Measurements from ENCODE around the gene SAMD15. TPM values are rescaled to one million over a fixed set of nuclear protein-coding genes. Genes with fewer than 3 reads are reported as not detected.

The SAMD15 gene
- total and polyA plus RNA-seq, 2 donors (not counting 1 experiment from before 2014, with no cell fraction given): 0.03 to 0.96 TPM

DNA sequence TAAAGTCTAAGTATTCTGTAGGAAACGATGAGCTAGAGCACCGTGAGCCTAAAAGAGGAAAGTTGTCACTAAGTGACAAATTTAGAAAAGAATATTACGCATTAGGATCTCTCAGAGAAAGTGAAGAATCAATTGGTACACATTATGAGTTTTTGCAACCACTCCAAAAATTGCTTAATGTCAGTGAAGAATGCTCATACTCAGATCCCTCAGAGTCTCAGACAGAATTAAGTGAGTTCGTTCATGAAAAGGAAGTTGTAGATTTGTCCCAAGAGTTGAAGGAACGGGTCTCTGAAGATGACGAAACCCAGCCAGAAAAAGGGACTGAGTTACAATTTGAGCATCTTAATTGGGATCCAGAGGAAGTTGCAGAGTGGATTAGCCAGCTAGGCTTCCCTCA is 1.5 kb downstream of the SAMD15 start:
- no peak for ATAC-seq (ENCODE audit: low read depth)
- POLR2A ChIA-PET: no interaction called here
- H3K79me2 ChIP-seq (ENCODE audit: control insufficient read depth, insufficient read depth, low read length): peaks cover 40% of the 10 kb centered on the region
- peaks cover 24% of the 10 kb centered on the region for H3K4me1 Mint-ChIP-seq
- no peak for DNase-seq
- H3K9ac ChIP-seq (ENCODE audit: low read length): no peak overlapping the region
- H3K36me3 ChIP-seq (replicated peaks in 1 of 2; ENCODE audit: control extremely low read depth in 1 of 2, control insufficient read depth in 1 of 2, extremely low read depth in 1 of 2, insufficient read depth in 2 of 2, low read length in 1 of 2): no peaks in the 10 kb centered on the region
- H3K27me3 Mint-ChIP-seq: no peaks in the 10 kb centered on the region
- no peak overlapping the region for H3K4me3 Mint-ChIP-seq
- no peaks in the 10 kb centered on the region for H4K20me1 ChIP-seq (ENCODE audit: control insufficient read depth, insufficient read depth, low read length, poor library complexity, severe bottlenecking)
- CTCF ChIA-PET: interaction anchor here (0.6 kb wide), 1 partner anchor 33 kb away, joined by 3 read pairs; no protein-coding TSS in a partner anchor
- no peak overlapping the region for H3K27ac Mint-ChIP-seq
- no peak overlapping the region for H2AFZ ChIP-seq (ENCODE audit: insufficient read depth, low read depth, low read length, poor library complexity, severe bottlenecking)
- no peak overlapping the region for H3K4me3 ChIP-seq (ENCODE audit: control extremely low read depth in 1 of 5, extremely low read depth in 1 of 5, insufficient read depth in 1 of 5, low read depth in 2 of 5, low read length in 4 of 5)
- no peak overlapping the region for H3K27ac ChIP-seq (ENCODE audit: low read length in 2 of 2)
- peaks cover 26 to 30% of the 10 kb centered on the region in 2 donors for H3K4me1 ChIP-seq (ENCODE audit: control insufficient read depth in 2 of 2, insufficient read depth in 2 of 2, low read length in 2 of 2)
- H3K9me3 ChIP-seq (ENCODE audit: control extremely low read depth in 1 of 3, control insufficient read depth in 2 of 3, insufficient read depth in 1 of 3, low read length in 2 of 3): no peaks in the 10 kb centered on the region
- H3K27me3 ChIP-seq (replicated peaks in 1 of 4; ENCODE audit: control extremely low read depth in 1 of 4, control insufficient read depth in 3 of 4, insufficient read depth in 4 of 4, low read length in 3 of 4): no peaks in the 10 kb centered on the region
- H3K4me2 ChIP-seq (replicated peaks; ENCODE audit: low read depth, low read length, poor library complexity, severe bottlenecking): no peak overlapping the region
- H3K9me3 Mint-ChIP-seq (ENCODE audit: insufficient read depth): no peaks in the 10 kb centered on the region
- intact Hi-C loops (cut with micrococcal nuclease): loop anchor here (5.0 to 10.0 kb wide), 2 partner anchors 214 to 386 kb away; partner anchors contain the start of gene SNW1
- TF ChIP-seq EZH2 (IDR thresholded peaks at IDR 0.05; ENCODE audit: borderline replicate concordance, insufficient read depth, low read depth, low read length, poor library complexity, severe bottlenecking): no peak
- TF ChIP-seq, protein P1, sequence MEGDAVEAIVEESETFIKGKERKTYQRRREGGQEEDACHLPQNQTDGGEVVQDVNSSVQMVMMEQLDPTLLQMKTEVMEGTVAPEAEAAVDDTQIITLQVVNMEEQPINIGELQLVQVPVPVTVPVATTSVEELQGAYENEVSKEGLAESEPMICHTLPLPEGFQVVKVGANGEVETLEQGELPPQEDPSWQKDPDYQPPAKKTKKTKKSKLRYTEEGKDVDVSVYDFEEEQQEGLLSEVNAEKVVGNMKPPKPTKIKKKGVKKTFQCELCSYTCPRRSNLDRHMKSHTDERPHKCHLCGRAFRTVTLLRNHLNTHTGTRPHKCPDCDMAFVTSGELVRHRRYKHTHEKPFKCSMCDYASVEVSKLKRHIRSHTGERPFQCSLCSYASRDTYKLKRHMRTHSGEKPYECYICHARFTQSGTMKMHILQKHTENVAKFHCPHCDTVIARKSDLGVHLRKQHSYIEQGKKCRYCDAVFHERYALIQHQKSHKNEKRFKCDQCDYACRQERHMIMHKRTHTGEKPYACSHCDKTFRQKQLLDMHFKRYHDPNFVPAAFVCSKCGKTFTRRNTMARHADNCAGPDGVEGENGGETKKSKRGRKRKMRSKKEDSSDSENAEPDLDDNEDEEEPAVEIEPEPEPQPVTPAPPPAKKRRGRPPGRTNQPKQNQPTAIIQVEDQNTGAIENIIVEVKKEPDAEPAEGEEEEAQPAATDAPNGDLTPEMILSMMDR (IDR thresholded peaks at IDR 0.05): no peak
- WGBS (ENCODE audit: insufficient coverage): 98% methylated on average over 5 of the region's 6 CpGs

DNA sequence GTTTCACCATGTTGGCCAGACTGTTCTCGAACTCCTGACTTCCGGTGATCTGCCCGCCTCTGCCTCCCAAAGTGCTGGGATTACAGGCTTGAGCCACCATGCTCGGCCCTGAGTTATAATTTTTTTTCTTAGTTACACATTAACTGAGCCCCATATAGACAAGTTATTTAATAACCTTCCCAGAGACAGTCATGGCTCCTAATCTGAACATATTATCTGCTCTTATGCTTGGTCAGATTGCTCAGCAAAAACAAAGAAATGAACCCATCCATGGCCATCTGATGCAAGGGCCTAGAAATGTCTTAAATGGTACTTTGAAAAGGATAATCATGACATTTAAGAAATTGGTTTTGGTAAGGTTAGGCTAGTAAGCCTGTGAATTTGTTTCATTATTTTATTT is 13.0 kb downstream of the SAMD15 start:
- ATAC-seq (ENCODE audit: low read depth) (no peak), DNase-seq (no peak)
- intact Hi-C loops (cut with micrococcal nuclease): no loop called here
- POLR2A ChIA-PET: no interaction called here
- Histone ChIP-seq H3K4me1 (ENCODE audit: control insufficient read depth in 2 of 2, insufficient read depth in 2 of 2, low read length in 2 of 2) (no peaks in the 10 kb centered on the region), H3K79me2 (ENCODE audit: control insufficient read depth, insufficient read depth, low read length) (no peaks in the 10 kb centered on the region), H3K9me3 (ENCODE audit: control extremely low read depth in 1 of 3, control insufficient read depth in 2 of 3, insufficient read depth in 1 of 3, low read length in 2 of 3) (no peaks in the 10 kb centered on the region), H3K27me3 (replicated peaks in 1 of 4; ENCODE audit: control extremely low read depth in 1 of 4, control insufficient read depth in 3 of 4, insufficient read depth in 4 of 4, low read length in 3 of 4) (no peaks in the 10 kb centered on the region), H3K4me3 (ENCODE audit: control extremely low read depth in 1 of 5, extremely low read depth in 1 of 5, insufficient read depth in 1 of 5, low read depth in 2 of 5, low read length in 4 of 5) (no peak overlapping the region), H3K9ac (ENCODE audit: low read length) (no peak overlapping the region), H3K4me2 (replicated peaks; ENCODE audit: low read depth, low read length, poor library complexity, severe bottlenecking) (no peak overlapping the region), H4K20me1 (ENCODE audit: control insufficient read depth, insufficient read depth, low read length, poor library complexity, severe bottlenecking) (no peaks in the 10 kb centered on the region), H3K36me3 (replicated peaks in 1 of 2; ENCODE audit: control extremely low read depth in 1 of 2, control insufficient read depth in 1 of 2, extremely low read depth in 1 of 2, insufficient read depth in 2 of 2, low read length in 1 of 2) (no peaks in the 10 kb centered on the region), H2AFZ (ENCODE audit: insufficient read depth, low read depth, low read length, poor library complexity, severe bottlenecking) (no peak overlapping the region), H3K27ac (ENCODE audit: low read length in 2 of 2) (no peak overlapping the region)
- Mint-ChIP-seq H3K9me3 (ENCODE audit: insufficient read depth) (no peaks in the 10 kb centered on the region), H3K27ac (no peak overlapping the region), H3K27me3 (no peaks in the 10 kb centered on the region), H3K4me1 (no peaks in the 10 kb centered on the region), H3K4me3 (no peak overlapping the region)
- CTCF ChIA-PET: no interaction called here
- TF ChIP-seq, protein P1 (IDR thresholded peaks at IDR 0.05): no peak
- TF ChIP-seq EZH2 (IDR thresholded peaks at IDR 0.05; ENCODE audit: borderline replicate concordance, insufficient read depth, low read depth, low read length, poor library complexity, severe bottlenecking): no peak
- 100% methylated on average over 4 of the region's 4 CpGs for WGBS (ENCODE audit: insufficient coverage)

Measured in B cell (primary cell).